ENCODE measurements around the gene TMEM131L.

- TF ChIP-seq GATA2 (IDR thresholded peaks at IDR 0.05; ENCODE audit: low read depth, low read length), result no peak
- no peak for TF ChIP-seq GATA3 (IDR thresholded peaks at IDR 0.05; ENCODE audit: low read depth, low read length)
These were observed 75.4 kb downstream of the TMEM131L start for GRCh38 chr4:153541456-153542096.
